Measurements from ENCODE around the gene CDK10. TPM values are rescaled to one million over a fixed set of nuclear protein-coding genes. Genes with fewer than 3 reads are reported as not detected.

CDK10 gene, protein sequence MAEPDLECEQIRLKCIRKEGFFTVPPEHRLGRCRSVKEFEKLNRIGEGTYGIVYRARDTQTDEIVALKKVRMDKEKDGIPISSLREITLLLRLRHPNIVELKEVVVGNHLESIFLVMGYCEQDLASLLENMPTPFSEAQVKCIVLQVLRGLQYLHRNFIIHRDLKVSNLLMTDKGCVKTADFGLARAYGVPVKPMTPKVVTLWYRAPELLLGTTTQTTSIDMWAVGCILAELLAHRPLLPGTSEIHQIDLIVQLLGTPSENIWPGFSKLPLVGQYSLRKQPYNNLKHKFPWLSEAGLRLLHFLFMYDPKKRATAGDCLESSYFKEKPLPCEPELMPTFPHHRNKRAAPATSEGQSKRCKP
- total RNA-seq = 10 to 100 TPM; 33.7 to 92.7 (median 51.3) TPM
- 100 to 1,000 TPM; 224 to 253 TPM for polyA plus RNA-seq

- no peak for FAIRE-seq
Observed at GRCh38 chr16:89686520-89687091, at the start of gene CDK10. TSS of gene CDK10 (plus strand) at chr16:89686689. CDS start at chr16:89686711, 22 bp downstream.

DNA sequence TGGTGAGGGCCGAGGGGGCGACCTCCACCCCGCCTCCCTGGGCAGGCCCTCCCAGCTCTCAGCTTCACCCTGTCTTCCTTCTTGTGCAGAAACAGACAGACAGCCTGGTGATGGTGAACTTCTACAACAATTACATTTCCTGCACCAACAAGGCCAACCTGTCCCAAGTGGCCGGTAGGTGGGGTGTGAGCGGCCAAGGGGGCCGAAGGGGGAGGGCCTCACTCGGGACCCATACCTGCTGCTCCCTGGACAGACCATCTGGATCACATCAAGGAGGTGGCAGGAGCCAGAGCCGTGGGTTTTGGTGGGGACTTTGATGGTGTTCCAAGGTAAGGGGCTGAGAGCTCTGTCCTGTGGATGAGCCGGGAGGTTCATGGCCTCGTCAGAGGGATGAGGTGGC lies 49.1 kb upstream of the CDK10 start:
- no peak for DNase-seq

More at GRCh38 chr16:89686520-89687091, at the start of gene CDK10:
- intact Hi-C loops (cut with DNase I) = no loop called here
- Histone ChIP-seq H3K4me1 (peaks cover 9 to 16% (median 12%) of the 10 kb centered on the region in 3 donors), H3K27ac (peak within 1 kb of the TSS; percentile 78 to 91 (median 86)), H3K9me3 (no peaks in the 10 kb centered on the region), H3K36me3 (peaks cover 0 to 13% (median 6%) of the 10 kb centered on the region in 3 donors), H3K27me3 (no peaks in the 10 kb centered on the region), H3K4me3 (peak within 1 kb of the TSS; percentile 69 to 100 (median 95))
- DNase-seq = peak; percentile 87 to 98 (median 94)
- WGBS, 2 donors = 0 to 1% methylated on average over 54 to 67 of the region's 67 CpGs
- TF ChIP-seq, protein P1, sequence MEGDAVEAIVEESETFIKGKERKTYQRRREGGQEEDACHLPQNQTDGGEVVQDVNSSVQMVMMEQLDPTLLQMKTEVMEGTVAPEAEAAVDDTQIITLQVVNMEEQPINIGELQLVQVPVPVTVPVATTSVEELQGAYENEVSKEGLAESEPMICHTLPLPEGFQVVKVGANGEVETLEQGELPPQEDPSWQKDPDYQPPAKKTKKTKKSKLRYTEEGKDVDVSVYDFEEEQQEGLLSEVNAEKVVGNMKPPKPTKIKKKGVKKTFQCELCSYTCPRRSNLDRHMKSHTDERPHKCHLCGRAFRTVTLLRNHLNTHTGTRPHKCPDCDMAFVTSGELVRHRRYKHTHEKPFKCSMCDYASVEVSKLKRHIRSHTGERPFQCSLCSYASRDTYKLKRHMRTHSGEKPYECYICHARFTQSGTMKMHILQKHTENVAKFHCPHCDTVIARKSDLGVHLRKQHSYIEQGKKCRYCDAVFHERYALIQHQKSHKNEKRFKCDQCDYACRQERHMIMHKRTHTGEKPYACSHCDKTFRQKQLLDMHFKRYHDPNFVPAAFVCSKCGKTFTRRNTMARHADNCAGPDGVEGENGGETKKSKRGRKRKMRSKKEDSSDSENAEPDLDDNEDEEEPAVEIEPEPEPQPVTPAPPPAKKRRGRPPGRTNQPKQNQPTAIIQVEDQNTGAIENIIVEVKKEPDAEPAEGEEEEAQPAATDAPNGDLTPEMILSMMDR (IDR thresholded peaks at IDR 0.05) = no peak
- peak; percentile 84 to 93 (median 90) for ATAC-seq

DNA sequence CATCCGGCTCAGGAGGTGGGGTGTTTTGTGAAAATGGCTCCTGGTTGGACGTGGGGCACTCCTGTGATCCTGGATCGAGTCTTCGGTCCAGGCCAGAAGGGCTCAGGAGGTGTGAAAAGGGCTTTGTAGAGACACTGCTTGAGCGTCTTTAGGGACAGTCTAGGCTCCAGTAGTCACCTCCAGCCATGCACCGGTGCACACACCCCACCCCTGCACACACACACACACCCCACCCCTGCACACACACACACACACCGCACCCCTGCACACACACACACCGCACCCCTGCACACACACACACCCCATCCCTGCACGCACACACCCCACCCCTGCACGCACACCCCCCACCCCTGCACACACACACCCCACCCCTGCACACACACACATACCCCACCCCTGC lies 48.0 kb upstream of the CDK10 start:
- WGBS, 2 donors = 85 to 92% methylated on average over 9 to 10 of the region's 10 CpGs
- ATAC-seq (no peak), DNase-seq (no peak), FAIRE-seq (no peak)
- intact Hi-C loops (cut with DNase I) = no loop called here
- Histone ChIP-seq H3K27ac (no peak overlapping the region), H3K9me3 (no peaks in the 10 kb centered on the region), H3K36me3 (no peaks in the 10 kb centered on the region), H3K27me3 (no peaks in the 10 kb centered on the region), H3K4me1 (peaks cover 0 to 6% (median 4%) of the 10 kb centered on the region in 3 donors), H3K4me3 (no peak overlapping the region)
- TF ChIP-seq, protein P1 (IDR thresholded peaks at IDR 0.05) = no peak

More for the DNA sequence above, 49.1 kb upstream of the CDK10 start:
- FAIRE-seq = no peak
- intact Hi-C loops (cut with DNase I) = no loop called here
- ATAC-seq = no peak
- peaks cover 0 to 6% (median 4%) of the 10 kb centered on the region in 3 donors for H3K4me1 ChIP-seq
- 73 to 85% methylated on average over 10 of the region's 10 CpGs for WGBS, 2 donors
- no peaks in the 10 kb centered on the region for H3K9me3 ChIP-seq
- no peaks in the 10 kb centered on the region for H3K27me3 ChIP-seq
- H3K4me3 ChIP-seq = no peak overlapping the region
- no peak overlapping the region for H3K27ac ChIP-seq
- no peaks in the 10 kb centered on the region for H3K36me3 ChIP-seq
- TF ChIP-seq, protein P1 (IDR thresholded peaks at IDR 0.05) = no peak

GRCh38 chr16:89639385-89639784 lies 47.1 kb upstream of the CDK10 start:
- Histone ChIP-seq H3K4me1 (peaks cover 0 to 6% (median 4%) of the 10 kb centered on the region in 3 donors), H3K9me3 (no peaks in the 10 kb centered on the region), H3K27ac (no peak overlapping the region), H3K27me3 (no peaks in the 10 kb centered on the region), H3K36me3 (no peaks in the 10 kb centered on the region), H3K4me3 (no peak overlapping the region)
- WGBS, 2 donors = 86 to 88% methylated on average over 5 to 6 of the region's 6 CpGs
- TF ChIP-seq, protein P1 (IDR thresholded peaks at IDR 0.05) = no peak
- ATAC-seq (no peak), DNase-seq (no peak), FAIRE-seq (no peak)
- intact Hi-C loops (cut with DNase I) = no loop called here
